COLO668 (cell line): ENCODE results near the gene RBM17.
"Not testable (repeated sequence)": the region's sequence is repeated elsewhere in the genome, so short reads cannot be mapped to it uniquely, and the experiment has no call there.

Experiments used
- DNase-seq: peaks from one replicate; lab custom pipeline; 2025; ENCODE audit not compliant: unreplicated experiment; lab: John Stamatoyannopoulos, UW

The RBM17 gene

GRCh38 chr10:6056411-6057135, 32.3 kb upstream of the RBM17 start:
- DNase-seq: no peak

GRCh38 chr10:6058682-6059475, 30.0 kb upstream of the RBM17 start:
- DNase-seq: no peak

DNA sequence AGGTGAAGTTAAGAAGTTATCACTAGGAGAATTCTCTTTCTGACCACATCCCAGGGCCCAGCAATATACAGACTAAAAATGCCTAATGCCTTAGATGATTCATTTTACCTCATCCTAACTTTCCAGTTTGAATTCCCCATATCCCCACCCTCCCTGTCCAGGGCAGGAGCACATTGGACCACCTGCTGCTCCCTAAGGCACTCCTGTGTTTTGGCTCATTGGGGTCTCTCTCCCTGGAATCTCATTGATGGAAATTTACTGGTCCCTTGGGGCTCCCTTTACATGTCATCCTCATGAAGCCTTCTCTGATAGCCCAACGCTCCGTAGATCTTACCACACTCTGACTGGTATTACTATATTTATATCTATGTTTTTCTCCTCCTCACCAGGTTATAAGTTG, 29.3 kb upstream of the RBM17 start:
- no peak for DNase-seq

DNA sequence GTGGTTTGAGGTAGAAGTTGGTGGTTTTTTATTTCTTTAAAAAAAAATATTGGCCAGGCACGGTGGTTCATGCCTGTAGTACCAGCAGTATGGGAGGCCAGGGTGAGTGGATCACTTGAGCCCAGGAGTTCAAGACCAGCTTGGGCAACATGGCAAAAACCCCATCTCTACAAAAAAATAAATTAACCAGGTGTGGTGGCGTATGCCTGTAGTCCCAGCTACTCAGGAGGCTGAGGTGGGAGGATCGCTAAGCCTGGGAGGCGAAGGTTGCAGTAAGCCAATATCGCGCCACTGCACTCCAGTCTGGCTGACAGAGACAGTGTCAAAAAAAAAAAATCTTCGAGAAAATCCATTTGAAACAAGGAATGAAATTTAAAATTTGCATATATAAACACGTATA, 27.8 kb upstream of the RBM17 start:
- DNase-seq: no peak

- no peak for DNase-seq
These were observed 26.6 kb upstream of the RBM17 start, which contains the start of gene IL2RA for GRCh38 chr10:6062101-6062771. Gene IL2RA, minus strand, starts transcription at chr10:6062367. Its CDS starts 216 bp downstream, at chr10:6062151.

GRCh38 chr10:6064119-6064518, 24.7 kb upstream of the RBM17 start:
- DNase-seq: no peak

GRCh38 chr10:6064726-6065125, 24.1 kb upstream of the RBM17 start:
- DNase-seq: not testable (repeated sequence)

- no peak for DNase-seq
These were observed 23.4 kb upstream of the RBM17 start for GRCh38 chr10:6065406-6065805.

DNA sequence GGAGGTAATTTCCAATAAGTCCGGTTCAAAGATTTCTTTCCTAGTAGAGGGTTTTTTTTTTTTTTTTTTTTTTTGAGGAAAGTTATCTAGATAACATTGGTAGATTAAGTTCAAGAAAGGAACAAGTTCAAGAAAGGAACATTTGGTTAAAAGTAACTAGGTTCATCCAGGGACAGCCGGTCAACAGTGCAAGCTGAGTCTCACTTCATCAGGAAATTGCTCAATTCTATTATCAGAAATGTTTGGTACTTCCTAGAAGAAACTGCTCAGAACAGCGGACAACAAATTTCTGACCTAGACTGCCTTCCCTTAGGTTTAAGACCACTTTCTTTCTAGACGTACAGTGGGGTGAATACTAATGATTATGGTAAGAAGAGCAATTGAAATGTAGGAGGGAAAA, 23.0 kb upstream of the RBM17 start:
- no peak for DNase-seq

GRCh38 chr10:6067457-6067856, 21.4 kb upstream of the RBM17 start:
- no peak for DNase-seq

DNA sequence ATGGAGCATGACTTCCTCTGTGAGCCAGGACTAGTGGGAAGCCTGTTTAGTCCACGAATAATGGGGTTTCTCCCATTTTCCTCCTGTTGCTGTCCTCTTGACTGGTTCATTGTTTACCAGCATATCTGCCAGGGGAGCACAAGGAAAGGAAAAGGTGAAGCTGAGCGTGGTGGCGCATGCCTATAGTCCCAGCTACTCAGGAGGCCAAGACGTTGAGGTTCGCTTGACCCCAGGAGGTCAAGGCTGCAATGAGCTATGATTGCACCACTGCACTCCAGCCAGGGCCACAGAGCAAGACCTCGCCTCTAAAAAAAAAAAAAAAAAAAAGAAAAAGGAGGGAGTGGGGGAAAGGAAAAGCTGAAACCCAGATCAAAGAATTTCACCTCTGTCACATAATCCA, 20.8 kb upstream of the RBM17 start:
- DNase-seq: no peak

- no peak for DNase-seq
These were observed 20.4 kb upstream of the RBM17 start for GRCh38 chr10:6068422-6068821.

DNA sequence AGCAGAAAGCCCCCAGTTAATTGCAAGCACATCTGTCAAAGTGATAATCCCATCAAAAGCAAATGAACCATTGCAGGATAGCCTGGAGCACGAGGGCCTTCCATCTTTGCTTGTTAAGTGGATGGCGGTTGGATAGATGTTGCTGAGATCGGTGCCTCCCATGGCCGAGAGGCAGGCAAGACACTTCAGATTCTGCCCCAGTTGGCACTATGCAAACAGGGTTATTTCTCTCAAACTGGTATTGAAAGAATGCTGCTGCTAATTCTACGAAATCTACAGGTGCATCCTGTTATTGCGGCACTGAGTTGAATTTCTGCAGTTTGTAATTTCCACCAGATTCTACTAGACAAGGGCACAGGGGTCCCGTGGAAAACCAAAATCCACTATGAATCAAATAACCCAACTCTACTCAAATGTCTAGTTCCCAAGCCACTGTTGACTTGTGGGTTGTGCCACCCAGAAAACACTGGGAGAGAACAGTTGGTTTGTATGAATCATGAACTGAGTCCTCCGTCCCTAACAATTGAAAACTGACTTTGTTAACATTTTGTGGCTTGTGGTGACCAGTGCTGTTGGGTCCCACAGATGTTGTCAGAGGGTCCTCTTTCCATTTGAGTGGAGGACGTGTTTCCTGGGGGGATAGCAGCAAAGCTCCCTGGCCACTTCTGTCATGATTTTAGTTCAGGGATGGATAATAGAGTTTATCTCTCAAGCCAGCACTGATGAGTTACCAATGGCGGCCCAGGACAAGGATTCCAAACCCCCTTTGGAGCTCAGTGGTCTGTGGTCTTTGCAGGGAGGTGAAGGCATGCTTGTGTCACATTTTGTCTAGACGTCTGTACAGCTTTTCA, 19.5 kb upstream of the RBM17 start:
- DNase-seq: no peak

DNA sequence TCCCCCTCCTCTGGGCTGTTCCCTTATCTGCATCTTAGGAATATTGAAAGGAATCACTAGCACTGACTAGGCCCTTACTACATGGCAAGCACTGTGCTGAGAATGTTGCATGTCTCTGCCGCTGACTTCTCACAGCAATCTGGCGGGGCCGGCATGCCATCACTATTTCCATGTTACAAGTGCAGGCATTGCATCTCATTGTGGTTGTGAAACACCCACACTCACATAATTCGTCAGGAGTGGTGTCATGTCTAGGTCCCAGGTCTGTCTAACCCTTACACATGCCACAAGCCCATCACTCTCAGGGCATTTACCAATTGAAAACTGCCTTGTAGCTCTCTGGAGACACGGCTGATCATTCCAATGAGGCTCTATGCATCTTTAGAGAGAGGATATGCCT, 18.2 kb upstream of the RBM17 start:
- DNase-seq: no peak

GRCh38 chr10:6071181-6072175, 17.4 kb upstream of the RBM17 start:
- DNase-seq: no peak

DNA sequence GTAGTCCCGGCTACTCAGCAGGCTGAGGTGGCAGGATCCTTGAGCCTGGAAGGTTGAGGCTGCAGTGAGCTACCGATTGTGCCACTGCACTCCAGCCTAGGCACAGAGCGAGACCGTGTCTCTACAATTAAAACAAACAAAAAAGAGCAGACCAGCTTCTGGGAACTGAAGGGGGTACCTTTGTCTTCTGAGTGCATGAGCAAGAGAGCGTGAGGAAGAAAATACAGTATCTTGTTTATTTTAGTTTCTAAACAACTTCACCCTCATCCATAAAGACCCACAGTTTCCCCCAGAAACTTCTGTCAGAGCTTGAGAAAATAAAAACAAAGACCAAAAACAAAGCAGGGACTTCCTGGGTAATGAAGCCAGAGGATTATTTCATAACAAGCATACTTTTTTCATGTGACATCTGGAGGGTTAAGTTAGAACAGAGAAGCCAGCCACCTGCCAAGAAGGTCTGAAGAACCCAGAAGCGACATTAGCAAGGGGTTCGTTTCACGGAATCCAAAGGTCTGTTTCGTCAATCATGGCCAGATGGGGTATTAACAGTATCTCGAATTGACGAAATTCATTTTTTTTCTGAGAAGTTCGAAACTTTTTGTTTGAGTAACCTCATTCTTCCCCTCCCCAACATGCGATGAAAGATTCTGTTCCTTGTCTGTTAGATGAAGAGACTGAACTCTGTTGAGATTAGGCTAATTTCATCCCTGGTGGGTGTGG, 16.5 kb upstream of the RBM17 start:
- no peak for DNase-seq

DNA sequence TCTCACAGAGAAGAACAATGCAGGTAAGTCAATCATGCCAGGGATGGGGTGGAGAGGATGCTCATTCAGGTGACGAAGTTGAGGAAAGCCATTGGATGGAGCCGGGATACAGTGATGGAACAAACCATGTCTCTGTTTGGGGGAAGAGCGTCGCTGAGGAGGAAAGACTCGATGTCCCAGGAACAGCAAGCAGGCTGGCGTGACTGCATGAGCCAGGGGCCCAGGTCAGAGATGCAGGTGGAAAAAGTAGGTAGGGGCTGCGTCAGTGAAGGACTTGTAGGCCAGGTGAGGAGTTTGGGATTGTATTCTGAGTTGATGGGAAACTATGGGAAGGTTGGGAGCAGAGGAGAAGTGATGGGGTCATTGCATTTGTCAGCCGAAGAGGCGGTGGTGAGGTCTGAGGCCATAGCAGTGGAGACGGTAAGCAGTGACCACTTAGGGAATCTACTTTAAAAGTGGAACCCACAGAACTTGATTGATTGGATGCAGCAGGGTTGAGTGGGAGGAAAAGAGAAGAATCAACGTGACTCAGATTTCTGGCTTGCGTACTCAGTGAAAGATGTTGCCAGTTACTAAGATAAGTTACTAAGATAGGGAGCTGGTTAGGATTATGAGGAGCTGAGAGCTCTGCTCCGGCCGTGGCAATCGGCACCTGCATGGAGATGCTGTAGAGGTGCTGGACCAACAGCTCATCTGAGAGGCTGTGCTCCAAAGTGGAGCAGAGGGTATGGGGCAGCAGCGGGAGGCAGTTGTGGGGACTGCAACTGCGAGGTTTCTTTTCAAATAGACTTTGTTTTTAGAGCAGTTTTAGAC, 14.1 kb upstream of the RBM17 start:
- DNase-seq: no peak

- no peak for DNase-seq
These were observed 11.7 kb upstream of the RBM17 start for GRCh38 chr10:6077071-6077675.
